Naive thymus-derived CD4-positive, alpha-beta T cell (primary cell): Measurements from ENCODE around the gene HOXC11. TPM values are rescaled to one million over a fixed set of nuclear protein-coding genes. Genes with fewer than 3 reads are reported as not detected.

Experiments
- ATAC-seq: fragments of 150-1000 bp; cut with Tn5 transposase; 2 replicates; pipeline ENCODE4 v1.10.0; 2021; ENCODE audit warnings: mild to moderate bottlenecking, moderate library complexity
- CTCF ChIA-PET: fragments of 350-600 bp; sonication (Branson Sonifier 250); formaldehyde crosslinking; loops from one replicate; lab custom pipeline; 2021; ENCODE audit warnings: antibody characterized with exemption; lab: Charles Lee
- POLR2A ChIA-PET: fragments of 350-600 bp; sonication (Branson Sonifier 250); formaldehyde crosslinking; loops from one replicate; lab custom pipeline; 2021; ENCODE audit warnings: antibody characterized with exemption, inconsistent platforms; lab: Charles Lee
- DNase-seq, 9 donors: peaks; one replicate each; pipeline versions ENCODE4 v3.0.0 to v3.0.0-alpha.2; 2020 to 2022; ENCODE audit warnings: mixed read lengths in 1 of 9
- H3K27ac ChIP-seq: one replicate; pipeline ENCODE4 v1.7.0; 2013; ENCODE audit warnings: mild to moderate bottlenecking, low read depth, low read length, moderate library complexity
- H3K27me3 ChIP-seq, 2 donors: one replicate each; pipeline ENCODE4 v1.7.0; 2013; ENCODE audit warnings: low read length in 2 of 2, mild to moderate bottlenecking in 2 of 2, moderate library complexity in 2 of 2; ENCODE audit not compliant: control insufficient read depth in 2 of 2, insufficient read depth in 2 of 2
- H3K36me3 ChIP-seq, 3 experiments: 1 replicate in 2 of 3; 2 replicates in 1 of 3; pipeline ENCODE4 v1.7.0; 2013; ENCODE audit warnings: low read length in 3 of 3, mild to moderate bottlenecking in 3 of 3, moderate library complexity in 1 of 3; ENCODE audit not compliant: insufficient read depth in 3 of 3, control insufficient read depth in 2 of 3
- H3K4me1 ChIP-seq, 2 donors: one replicate each; pipeline ENCODE4 v1.7.0; 2013; ENCODE audit warnings: low read length in 2 of 2, mild to moderate bottlenecking in 2 of 2, moderate library complexity in 1 of 2; ENCODE audit not compliant: control insufficient read depth in 2 of 2, insufficient read depth in 2 of 2
- H3K4me3 ChIP-seq: 2 replicates; pipeline ENCODE4 v1.7.0; 2013; ENCODE audit warnings: mild to moderate bottlenecking, low read length
- H3K9me3 ChIP-seq, 3 experiments: 1 replicate in 2 of 3; 2 replicates in 1 of 3; pipeline ENCODE4 v1.7.0; 2013; ENCODE audit warnings: low read length in 3 of 3; ENCODE audit not compliant: control insufficient read depth in 2 of 3
- H3K27ac Mint-ChIP-seq, 9 donors: one replicate each; pipeline ENCODE4 v1.8.0; 2020 to 2022; ENCODE audit warnings: mixed read lengths in 9 of 9, mild to moderate bottlenecking in 8 of 9, moderate library complexity in 5 of 9, inconsistent platforms in 2 of 9
- H3K27me3 Mint-ChIP-seq, 5 donors: one replicate each; pipeline ENCODE4 v1.8.0; 2021 to 2022; ENCODE audit warnings: mixed read lengths in 5 of 5, mild to moderate bottlenecking in 1 of 5
- H3K36me3 Mint-ChIP-seq, 5 donors: one replicate each; pipeline ENCODE4 v1.8.0; 2020 to 2022; ENCODE audit warnings: mixed read lengths in 5 of 5, mild to moderate bottlenecking in 3 of 5, inconsistent platforms in 1 of 5
- H3K4me1 Mint-ChIP-seq, 7 donors: one replicate each; pipeline ENCODE4 v1.8.0; 2020 to 2022; ENCODE audit warnings: mixed read lengths in 7 of 7, mild to moderate bottlenecking in 3 of 7, inconsistent platforms in 1 of 7
- H3K4me3 Mint-ChIP-seq, 10 donors: one replicate each; pipeline ENCODE4 v1.8.0; 2020 to 2022; ENCODE audit warnings: mild to moderate bottlenecking in 10 of 10, mixed read lengths in 10 of 10, moderate library complexity in 6 of 10, inconsistent platforms in 2 of 10
- H3K9me3 Mint-ChIP-seq, 11 donors: one replicate each; pipeline ENCODE4 v1.8.0; 2020 to 2022; ENCODE audit warnings: mixed read lengths in 11 of 11, mild to moderate bottlenecking in 4 of 11, inconsistent platforms in 1 of 11, moderate library complexity in 1 of 11
- intact Hi-C, 2 donors: fragments of 100-400 bp; cut with micrococcal nuclease; formaldehyde crosslinking; loops; one replicate each; pipeline ENCODE4 v1.15.1; 2023
- polyA plus RNA-seq, 2 donors: library from polyadenylated mRNA; unstranded; fragments of 300-500 nt; fragmentation: Illumina TruSeq; gene quantifications; one replicate each; pipeline ENCODE4 v1.2.3, GENCODE V29; 2021
- total RNA-seq, 6 experiments: library from RNA in 5 of 6; stranded (reverse) in 5 of 6; gene quantifications; 1 replicate in 5 of 6; 2 replicates in 1 of 6; pipeline ENCODE4 v1.2.3 and lab custom pipeline; 2021 to 2026

The HOXC11 gene
- total and polyA plus RNA-seq, 7 experiments from 2014 or later, result not detected

DNA sequence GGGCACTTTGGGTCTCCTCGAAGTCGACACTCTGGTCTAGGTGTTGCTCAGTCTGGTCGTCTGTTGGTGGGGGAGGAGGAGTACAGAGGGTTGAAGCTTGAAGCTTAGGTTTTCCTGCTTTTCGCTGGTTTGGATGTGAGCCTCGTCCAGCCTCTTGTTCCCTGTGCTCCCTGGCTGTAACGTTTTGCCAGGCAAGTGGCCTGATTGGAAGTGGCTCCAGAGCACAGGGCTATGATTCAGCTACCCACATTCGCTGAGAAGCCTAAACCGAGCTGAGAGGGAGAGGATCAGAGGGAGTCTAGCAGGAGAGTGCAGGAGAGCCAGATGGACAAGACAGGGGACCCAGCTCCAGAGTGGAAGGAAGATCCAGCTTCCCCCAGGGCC lies 18.1 kb downstream of the HOXC11 start:
- DNase-seq, result no peak
- Mint-ChIP-seq H3K4me1 (peaks cover 33 to 61% (median 49%) of the 10 kb centered on the region in 7 donors), H3K9me3 (peaks cover 0 to 14% (median 0%) of the 10 kb centered on the region in 11 donors), H3K27ac (no peak overlapping the region), H3K36me3 (peaks cover 0 to 6% (median 0%) of the 10 kb centered on the region in 5 donors), H3K4me3 (no peak overlapping the region), H3K27me3 (peaks cover 90 to 99% (median 94%) of the 10 kb centered on the region in 5 donors)
- Histone ChIP-seq H3K36me3 (no peaks in the 10 kb centered on the region), H3K4me1 (peaks cover 11 to 23% of the 10 kb centered on the region in 2 donors), H3K9me3 (no peaks in the 10 kb centered on the region), H3K27ac (no peak overlapping the region), H3K4me3 (no peak overlapping the region), H3K27me3 (peaks cover 65 to 89% of the 10 kb centered on the region in 2 donors)
- no peak for ATAC-seq
- intact Hi-C loops, result no loop called here
- ChIA-PET POLR2A (interaction anchor here (1.6 kb wide), 1 partner anchor 25 kb away, joined by 4 read pairs; no protein-coding TSS in a partner anchor), CTCF (interaction anchor here (0.6 kb wide), 1 partner anchor 26 kb away, joined by 3 read pairs; no protein-coding TSS in a partner anchor)

DNA sequence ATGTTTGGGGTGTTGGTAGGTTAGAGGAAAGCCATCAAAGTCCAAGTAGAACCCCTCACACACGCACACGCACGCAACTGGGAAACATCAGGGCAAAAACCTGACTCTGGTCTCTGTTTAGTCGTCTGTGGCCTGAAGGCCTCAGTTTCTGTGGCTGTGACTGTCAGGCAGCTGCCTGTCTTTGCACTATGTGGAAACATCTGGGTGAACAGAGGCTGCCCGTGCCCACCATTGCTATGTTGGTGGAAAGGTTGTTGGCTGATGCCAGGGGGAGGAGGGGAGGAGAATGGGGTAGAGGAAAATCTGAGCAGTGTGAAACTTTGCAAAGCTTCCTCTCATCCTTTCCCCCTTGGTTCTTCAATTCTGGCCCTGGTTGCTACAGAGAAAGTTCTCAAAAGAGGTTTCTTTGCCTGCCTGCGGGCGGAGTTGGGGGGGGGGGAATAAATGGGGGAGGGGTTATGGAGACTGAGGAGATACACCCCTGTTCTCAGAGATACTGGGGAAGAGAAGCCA lies 19.5 kb downstream of the HOXC11 start:
- Mint-ChIP-seq H3K4me1 (peaks cover 34 to 62% (median 46%) of the 10 kb centered on the region in 7 donors), H3K27ac (no peak overlapping the region), H3K27me3 (peaks cover 89 to 98% (median 92%) of the 10 kb centered on the region in 5 donors), H3K36me3 (peaks cover 0 to 6% (median 0%) of the 10 kb centered on the region in 5 donors), H3K9me3 (peaks cover 0 to 8% (median 0%) of the 10 kb centered on the region in 11 donors), H3K4me3 (peak overlapping the region in 1 of 10 donors; percentile 27)
- POLR2A ChIA-PET, result interaction anchor here (0.5 kb wide), 1 partner anchor 25 kb away, joined by 3 read pairs; no protein-coding TSS in a partner anchor
- H3K27me3 ChIP-seq, result peaks cover 60 to 91% of the 10 kb centered on the region in 2 donors
- H3K4me1 ChIP-seq, result peaks cover 23 to 27% of the 10 kb centered on the region in 2 donors
- no peaks in the 10 kb centered on the region for H3K9me3 ChIP-seq
- no peak overlapping the region for H3K27ac ChIP-seq
- H3K4me3 ChIP-seq, result no peak overlapping the region
- no peak for DNase-seq
- CTCF ChIA-PET, result interaction anchor here (1.1 kb wide), 1 partner anchor 8 kb away, joined by 3 read pairs; the partner anchor contains the start of gene HOXC9
- no peaks in the 10 kb centered on the region for H3K36me3 ChIP-seq
- intact Hi-C loops, result no loop called here
- no peak for ATAC-seq

GRCh38 chr12:53993162-53994008 lies 20.5 kb downstream of the HOXC11 start:
- intact Hi-C loops, result loop anchor here in 1 of 2 donors (1.0 kb wide), 1 partner anchor 14 kb away; no protein-coding TSS in a partner anchor
- H3K4me3 ChIP-seq, result no peak overlapping the region
- no peaks in the 10 kb centered on the region for H3K36me3 ChIP-seq
- CTCF ChIA-PET, result no interaction called here
- Mint-ChIP-seq H3K4me3 (peak overlapping the region; percentile 4 to 87 (median 62)), H3K36me3 (peaks cover 0 to 6% (median 0%) of the 10 kb centered on the region in 5 donors), H3K27me3 (peaks cover 89 to 98% (median 92%) of the 10 kb centered on the region in 5 donors), H3K9me3 (peaks cover 0 to 8% (median 0%) of the 10 kb centered on the region in 11 donors), H3K4me1 (peaks cover 33 to 65% (median 46%) of the 10 kb centered on the region in 7 donors), H3K27ac (peak overlapping the region in 5 of 9 donors; percentile 27 to 75 (median 50))
- ATAC-seq, result no peak
- POLR2A ChIA-PET, result no interaction called here
- no peaks in the 10 kb centered on the region for H3K9me3 ChIP-seq
- H3K4me1 ChIP-seq, result peaks cover 23 to 27% of the 10 kb centered on the region in 2 donors
- no peak for DNase-seq
- H3K27ac ChIP-seq, result no peak overlapping the region
- peaks cover 54 to 91% of the 10 kb centered on the region in 2 donors for H3K27me3 ChIP-seq

GRCh38 chr12:53994009-53994263 lies 21.0 kb downstream of the HOXC11 start:
- intact Hi-C loops, result loop anchor here in 1 of 2 donors (1.0 kb wide), 1 partner anchor 15 kb away; no protein-coding TSS in a partner anchor
- DNase-seq, result no peak
- no peak for ATAC-seq
- peaks cover 23 to 25% of the 10 kb centered on the region in 2 donors for H3K4me1 ChIP-seq
- Mint-ChIP-seq H3K4me3 (peak overlapping the region; percentile 37 to 87 (median 60)), H3K27me3 (peaks cover 89 to 98% (median 92%) of the 10 kb centered on the region in 5 donors), H3K4me1 (peaks cover 32 to 67% (median 43%) of the 10 kb centered on the region in 7 donors), H3K27ac (peak overlapping the region in 5 of 9 donors; percentile 28 to 75 (median 50)), H3K9me3 (peaks cover 0 to 8% (median 0%) of the 10 kb centered on the region in 11 donors), H3K36me3 (peaks cover 0 to 6% (median 0%) of the 10 kb centered on the region in 5 donors)
- H3K27me3 ChIP-seq, result peaks cover 54 to 91% of the 10 kb centered on the region in 2 donors
- POLR2A ChIA-PET, result no interaction called here
- no peaks in the 10 kb centered on the region for H3K9me3 ChIP-seq
- H3K4me3 ChIP-seq, result no peak overlapping the region
- H3K36me3 ChIP-seq, result no peaks in the 10 kb centered on the region
- CTCF ChIA-PET, result no interaction called here
- H3K27ac ChIP-seq, result no peak overlapping the region

DNA sequence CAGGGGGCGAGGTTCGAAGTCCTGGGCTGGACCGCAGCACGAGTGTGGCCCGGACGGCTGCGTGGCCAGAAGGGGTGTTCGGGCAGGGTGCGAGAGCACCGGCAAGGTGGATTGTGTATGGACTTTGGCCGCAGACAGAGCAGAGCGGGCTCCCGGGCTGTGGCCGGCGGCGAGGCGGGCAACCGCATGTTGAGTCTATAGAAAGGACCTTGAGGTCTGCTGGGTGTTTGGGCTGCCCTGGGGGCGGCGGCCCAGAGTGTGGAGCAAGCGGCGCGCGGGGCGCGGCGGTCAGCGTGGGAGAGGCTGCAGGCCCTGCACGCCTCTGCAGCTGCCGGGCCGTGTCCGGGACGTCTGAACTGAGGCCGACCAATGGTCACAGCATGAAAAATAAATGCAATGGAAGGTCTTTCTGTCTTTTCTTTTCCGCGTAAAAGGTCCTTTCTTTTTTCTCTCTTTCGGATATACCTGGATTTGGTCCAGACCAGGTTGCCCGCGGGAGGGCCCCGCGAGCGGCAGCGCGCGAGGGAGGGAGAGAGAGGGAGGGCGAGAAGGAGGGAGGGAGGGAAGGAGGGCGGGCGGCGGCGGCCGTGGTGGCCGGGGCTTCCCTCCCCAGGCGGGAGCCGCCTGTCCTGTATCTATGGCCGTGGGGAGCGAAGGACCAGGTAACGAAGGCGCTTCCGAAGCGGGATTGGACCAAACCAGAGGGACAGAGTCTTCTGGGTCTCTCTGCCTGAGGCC lies 21.5 kb downstream of the HOXC11 start:
- ChIA-PET POLR2A (no interaction called here), CTCF (no interaction called here)
- H3K36me3 ChIP-seq, result no peaks in the 10 kb centered on the region
- H3K27ac Mint-ChIP-seq, result peak overlapping the region in 5 of 9 donors; percentile 40 to 75 (median 73)
- intact Hi-C loops, result loop anchor here (1.0 to 5.0 kb wide), 4 partner anchors 15 to 57 kb away; partner anchors contain the start of genes HOXC13 (in 1 of the 2) and HOXC5 (in 1 of the 2)
- no peak for DNase-seq
- peaks cover 28 to 67% (median 40%) of the 10 kb centered on the region in 7 donors for H3K4me1 Mint-ChIP-seq
- peaks cover 0 to 8% (median 0%) of the 10 kb centered on the region in 11 donors for H3K9me3 Mint-ChIP-seq
- H3K9me3 ChIP-seq, result no peaks in the 10 kb centered on the region
- H3K27me3 Mint-ChIP-seq, result peaks cover 89 to 98% (median 92%) of the 10 kb centered on the region in 5 donors
- H3K4me3 Mint-ChIP-seq, result peak overlapping the region; percentile 60 to 88 (median 85)
- H3K27ac ChIP-seq, result no peak overlapping the region
- peaks cover 0 to 6% (median 0%) of the 10 kb centered on the region in 5 donors for H3K36me3 Mint-ChIP-seq
- peaks cover 53 to 88% of the 10 kb centered on the region in 2 donors for H3K27me3 ChIP-seq
- H3K4me3 ChIP-seq, result peak overlapping the region; percentile 62
- peaks cover 19 to 20% of the 10 kb centered on the region in 2 donors for H3K4me1 ChIP-seq
- ATAC-seq, result no peak

DNA sequence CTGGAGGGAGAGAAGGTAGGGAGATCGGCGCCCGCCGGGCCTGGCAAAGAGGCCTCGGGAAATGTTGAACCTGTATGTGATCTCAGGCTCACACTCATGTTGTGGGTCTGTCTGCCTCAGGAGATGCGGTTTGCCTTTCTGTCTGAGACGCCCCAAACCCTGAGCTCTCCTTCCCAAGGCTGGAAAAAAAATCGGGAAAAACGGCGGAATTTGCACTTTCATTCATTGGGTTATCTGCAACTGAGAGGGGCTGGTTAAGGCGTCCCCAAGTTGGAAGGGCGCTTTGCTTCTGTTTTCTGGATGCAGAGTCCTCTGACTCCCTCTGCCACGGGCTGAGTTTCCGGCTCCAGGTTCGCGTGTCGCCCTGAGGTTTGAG lies 22.1 kb downstream of the HOXC11 start:
- ATAC-seq (peak; percentile 21), DNase-seq (peak in 1 of 9 donors; percentile 33)
- ChIA-PET CTCF (no interaction called here), POLR2A (interaction anchor here (1.6 kb wide), 1 partner anchor 9 kb away, joined by 3 read pairs; no protein-coding TSS in a partner anchor)
- Mint-ChIP-seq H3K36me3 (peaks cover 0 to 6% (median 0%) of the 10 kb centered on the region in 5 donors), H3K27me3 (peaks cover 89 to 98% (median 92%) of the 10 kb centered on the region in 5 donors), H3K27ac (peak overlapping the region in 4 of 9 donors; percentile 24 to 73 (median 42)), H3K9me3 (peaks cover 0 to 7% (median 0%) of the 10 kb centered on the region in 11 donors), H3K4me1 (peaks cover 23 to 67% (median 40%) of the 10 kb centered on the region in 7 donors), H3K4me3 (peak overlapping the region; percentile 60 to 88 (median 85))
- intact Hi-C loops, result loop anchor here (5.0 kb wide), 3 partner anchors 33 to 58 kb away; partner anchors contain the start of genes HOXC13 (in 1 of the 2) and HOXC5 (in 1 of the 2)
- Histone ChIP-seq H3K36me3 (no peaks in the 10 kb centered on the region), H3K4me1 (peaks cover 19 to 22% of the 10 kb centered on the region in 2 donors), H3K27me3 (peaks cover 53 to 88% of the 10 kb centered on the region in 2 donors), H3K9me3 (no peaks in the 10 kb centered on the region), H3K4me3 (peak overlapping the region; percentile 62), H3K27ac (no peak overlapping the region)
